Omental fat pad (tissue), 4 donors: Measurements from ENCODE around the gene LINC01488. TPM values are rescaled to one million over a fixed set of nuclear protein-coding genes. Genes with fewer than 3 reads are reported as not detected.

Source experiments
- ATAC-seq: fragments of 150-250 bp; one replicate; pipeline ENCODE4 v1.9.1; 2016; ENCODE audit warnings: mild to moderate bottlenecking, moderate library complexity; ENCODE audit not compliant: low FRiP score
- DNase-seq: peaks from one replicate; pipeline ENCODE4 v3.0.0-alpha.2; 2019; ENCODE audit warnings: low spot score
- CTCF ChIP-seq, 3 donors: fragments of 450-650 bp; IDR thresholded peaks; one replicate each; pipeline ENCODE4 v1.5.1; 2016 to 2017; ENCODE audit warnings: antibody characterized with exemption in 3 of 3, mild to moderate bottlenecking in 3 of 3, moderate library complexity in 2 of 3
- total RNA-seq, 4 donors: library from RNA; depleted of rRNA; stranded (reverse); fragments of >200 nt; gene quantifications; one replicate each; pipeline ENCODE4 v1.1.0, GENCODE V29; 2016

The LINC01488 gene
- total RNA-seq, 4 donors from 2014 or later: not detected

GRCh38 chr11:69500285-69501120 is 19.0 kb downstream of the LINC01488 start:
- DNase-seq: no peak

GRCh38 chr11:69501121-69501489 is 19.6 kb downstream of the LINC01488 start:
- TF ChIP-seq CTCF (IDR thresholded peaks at IDR 0.05): no peak
- ATAC-seq (no peak), DNase-seq (no peak)

More at GRCh38 chr11:69500285-69501120, 19.0 kb downstream of the LINC01488 start:
- ATAC-seq: no peak
- no peak for TF ChIP-seq CTCF (IDR thresholded peaks at IDR 0.05)

- DNase-seq (no peak), ATAC-seq (no peak)
- no peak for TF ChIP-seq CTCF (IDR thresholded peaks at IDR 0.05)
Observed at GRCh38 chr11:69501891-69502860, 20.7 kb downstream of the LINC01488 start.

GRCh38 chr11:69504127-69504526 is 22.7 kb downstream of the LINC01488 start:
- DNase-seq: no peak
- ATAC-seq: no peak
- no peak for TF ChIP-seq CTCF (IDR thresholded peaks at IDR 0.05)

- ATAC-seq (no peak), DNase-seq (no peak)
- no peak for TF ChIP-seq CTCF (IDR thresholded peaks at IDR 0.05)
Observed at GRCh38 chr11:69504576-69505335, 23.3 kb downstream of the LINC01488 start.

GRCh38 chr11:69508974-69509373 is 27.5 kb downstream of the LINC01488 start:
- no peak for TF ChIP-seq CTCF (IDR thresholded peaks at IDR 0.05)
- ATAC-seq (no peak), DNase-seq (no peak)
